H1 (cell line): ENCODE data around the gene CPZ. TPM values are rescaled to one million over a fixed set of nuclear protein-coding genes. Genes with fewer than 3 reads are reported as not detected.

Experiments
- CTCF ChIA-PET: fragments of 300-600 bp; sonication (Branson Sonifier 250); formaldehyde crosslinking; loops from one replicate; lab custom pipeline; 2021; ENCODE audit not compliant: partially characterized antibody; lab: Charles Lee
- POLR2A ChIA-PET: fragments of 300-600 bp; sonication (Branson Sonifier 250); formaldehyde crosslinking; loops from one replicate; lab custom pipeline; 2021; ENCODE audit warnings: inconsistent platforms; ENCODE audit not compliant: partially characterized antibody; lab: Charles Lee
- DNase-seq, 2 experiments: peaks; one replicate each; pipeline versions ENCODE4 v3.0.0 to v3.0.0-alpha.2; 2010 to 2022; ENCODE audit warnings: low spot score in 2 of 2, low read depth in 1 of 2, mixed read lengths in 1 of 2
- FAIRE-seq: peaks from 2 replicates; lab custom pipeline; 2011; peaks lifted over from hg19 to GRCh38; lab: Jason Lieb, UNC
- H2AFZ ChIP-seq: 2 replicates; pipeline ENCODE4 v1.8.1; 2012; ENCODE audit warnings: low read length, inconsistent platforms
- H2AK5ac ChIP-seq: 2 replicates; pipeline ENCODE4 v1.6.1; 2013; ENCODE audit warnings: low read depth, low read length
- H2BK120ac ChIP-seq: replicated peaks from 2 replicates; pipeline ENCODE3; 2013; ENCODE audit warnings: low read depth, low read length, inconsistent platforms
- H2BK12ac ChIP-seq: 2 replicates; pipeline ENCODE4 v1.6.1; 2013; ENCODE audit warnings: low read depth, low read length
- H2BK15ac ChIP-seq: 2 replicates; pipeline ENCODE4 v1.6.1; 2013; ENCODE audit warnings: low read length
- H2BK20ac ChIP-seq: 2 replicates; pipeline ENCODE4 v1.6.1; 2013; ENCODE audit warnings: low read length
- H2BK5ac ChIP-seq: 2 replicates; pipeline ENCODE4 v1.6.1; 2013; ENCODE audit warnings: low read depth, low read length
- H3K14ac ChIP-seq: 2 replicates; pipeline ENCODE4 v1.6.1; 2013; ENCODE audit warnings: inconsistent platforms; ENCODE audit not compliant: insufficient read length
- H3K18ac ChIP-seq: 2 replicates; pipeline ENCODE4 v1.6.1; 2013; ENCODE audit warnings: low read length; ENCODE audit errors: extremely low read depth
- H3K23ac ChIP-seq: 2 replicates; pipeline ENCODE4 v1.6.1; 2013; ENCODE audit warnings: inconsistent platforms; ENCODE audit not compliant: insufficient read length
- H3K23me2 ChIP-seq: 2 replicates; pipeline ENCODE4 v1.6.1; 2013; ENCODE audit warnings: low read depth, low read length
- H3K27ac ChIP-seq: 2 replicates; pipeline ENCODE4 v1.6.1; 2011; ENCODE audit warnings: low read depth, low read length, inconsistent platforms
- H3K27me3 ChIP-seq, 4 experiments: replicated peaks in 1 of 4; 1 replicate in 1 of 4; 2 replicates in 3 of 4; pipeline versions ENCODE4 v1.6.1 to v1.8.1; 2011 to 2013; ENCODE audit warnings: low read length in 3 of 4, mild to moderate bottlenecking in 3 of 4, inconsistent platforms in 2 of 4, mixed read lengths in 2 of 4, moderate library complexity in 1 of 4; ENCODE audit not compliant: control insufficient read depth in 3 of 4, insufficient read depth in 3 of 4; ENCODE audit errors: extremely low read depth in 1 of 4
- H3K36me3 ChIP-seq, 4 experiments: 2 replicates each; pipeline versions ENCODE4 v1.6.1 to v1.8.1; 2011 to 2013; ENCODE audit warnings: mild to moderate bottlenecking in 4 of 4, low read length in 3 of 4, moderate library complexity in 2 of 4, control low read depth in 1 of 4, inconsistent platforms in 1 of 4; ENCODE audit not compliant: insufficient read depth in 4 of 4, control insufficient read depth in 2 of 4
- H3K4ac ChIP-seq: replicated peaks from 2 replicates; pipeline ENCODE3; 2013; ENCODE audit warnings: low read length, low read depth, mixed read lengths, inconsistent platforms; ENCODE audit not compliant: insufficient read length
- H3K4me1 ChIP-seq, 4 experiments: replicated peaks in 1 of 4; 1 replicate in 1 of 4; 2 replicates in 3 of 4; pipeline versions ENCODE4 v1.6.1 to v1.8.1; 2011 to 2013; ENCODE audit warnings: low read length in 3 of 4, inconsistent platforms in 2 of 4, mixed read lengths in 1 of 4; ENCODE audit not compliant: insufficient read depth in 4 of 4, control insufficient read depth in 3 of 4
- H3K4me2 ChIP-seq, 2 experiments: 2 replicates each; pipeline versions ENCODE4 v1.6.1 to v1.8.1; 2011 to 2013; ENCODE audit warnings: low read depth in 2 of 2, low read length in 2 of 2, control low read depth in 1 of 2, inconsistent platforms in 1 of 2, mild to moderate bottlenecking in 1 of 2; ENCODE audit not compliant: insufficient read depth in 1 of 2
- H3K4me3 ChIP-seq, 4 experiments: fragments of 200-600, 300-600 bp in 1 of 4; sonication (generic), shearing (Covaris generic), sonication (Bioruptor Twin) in 1 of 4; 2 replicates each; pipeline versions ENCODE4 v1.5.1 to v1.8.1; 2011 to 2016; ENCODE audit warnings: low read length in 4 of 4, low read depth in 3 of 4, control low read depth in 2 of 4, inconsistent platforms in 2 of 4, mild to moderate bottlenecking in 2 of 4, mixed read lengths in 1 of 4, moderate library complexity in 1 of 4; ENCODE audit not compliant: insufficient read depth in 2 of 4; ENCODE audit errors: extremely low read depth in 1 of 4
- H3K56ac ChIP-seq: replicated peaks from 2 replicates; pipeline ENCODE3; 2013; ENCODE audit warnings: low read depth, mild to moderate bottlenecking, mixed read lengths, low read length, inconsistent platforms; ENCODE audit not compliant: insufficient read length
- H3K79me1 ChIP-seq: 2 replicates; pipeline ENCODE4 v1.6.1; 2013; ENCODE audit warnings: low read depth, low read length, control low read depth
- H3K79me2 ChIP-seq, 2 experiments: 2 replicates each; pipeline versions ENCODE4 v1.6.1 to v1.8.1; 2012 to 2013; ENCODE audit warnings: low read length in 2 of 2, mild to moderate bottlenecking in 2 of 2, inconsistent platforms in 1 of 2; ENCODE audit not compliant: insufficient read depth in 2 of 2, control insufficient read depth in 1 of 2
- H3K9ac ChIP-seq, 4 experiments: replicated peaks in 1 of 4; 1 replicate in 1 of 4; 2 replicates in 3 of 4; pipeline versions ENCODE4 v1.6.1 to v1.8.1; 2011 to 2013; ENCODE audit warnings: low read depth in 3 of 4, low read length in 3 of 4, control low read depth in 2 of 4, mild to moderate bottlenecking in 2 of 4, moderate library complexity in 2 of 4, inconsistent platforms in 1 of 4; ENCODE audit errors: extremely low read depth in 1 of 4
- H3K9me3 ChIP-seq, 2 experiments: 2 replicates each; pipeline versions ENCODE4 v1.6.1 to v1.8.1; 2012 to 2013; ENCODE audit warnings: mild to moderate bottlenecking in 2 of 2, moderate library complexity in 2 of 2, control low read depth in 1 of 2, inconsistent platforms in 1 of 2, low read depth in 1 of 2, low read length in 1 of 2, mixed read lengths in 1 of 2; ENCODE audit not compliant: insufficient read depth in 2 of 2
- H4K20me1 ChIP-seq, 2 experiments: replicated peaks in 1 of 2; 2 replicates each; pipeline versions ENCODE3 to v1.8.1; 2011 to 2013; ENCODE audit warnings: inconsistent platforms in 2 of 2, low read length in 2 of 2, mild to moderate bottlenecking in 1 of 2; ENCODE audit not compliant: insufficient read depth in 2 of 2, control insufficient read depth in 1 of 2
- H4K5ac ChIP-seq: 2 replicates; pipeline ENCODE4 v1.6.1; 2013; ENCODE audit warnings: low read length, low read depth, mixed read lengths, inconsistent platforms; ENCODE audit not compliant: insufficient read length
- H4K8ac ChIP-seq: 2 replicates; pipeline ENCODE4 v1.8.0; 2013; ENCODE audit warnings: mild to moderate bottlenecking, moderate library complexity, low read length, inconsistent platforms; ENCODE audit not compliant: insufficient read depth; ENCODE audit errors: extremely low read depth
- H4K91ac ChIP-seq: replicated peaks from 2 replicates; pipeline ENCODE3; 2013; ENCODE audit warnings: low read length, mixed read lengths, inconsistent platforms; ENCODE audit not compliant: insufficient read length
- CBX8 ChIP-seq: fragments of 300-800, 300-1000 bp; sonication (generic); IDR thresholded peaks from 2 replicates; pipeline ENCODE4 v1.7.1; 2016; ENCODE audit warnings: low read depth, low read length, borderline replicate concordance
- WGBS, 2 experiments: shearing (Covaris generic) in 1 of 2; methylation state at CpG; one replicate each; pipeline versions ENCODE4 v1.1.6 to v1.1.7; 2013 to 2015; ENCODE audit warnings: low lambda C conversion rate in 2 of 2, mixed read lengths in 2 of 2, inconsistent platforms in 1 of 2, low coverage in 1 of 2, missing lambda C conversion rate in 1 of 2; ENCODE audit not compliant: insufficient replicate concordance in 2 of 2, insufficient coverage in 1 of 2, insufficient read length in 1 of 2; ENCODE audit errors: extremely low coverage in 1 of 2, missing lambda C conversion rate in 1 of 2; 5-methylcytosine and 5-hydroxymethylcytosine counted together
- polyA plus RNA-seq, 7 experiments: library from polyadenylated mRNA; depleted of rRNA in 3 of 7; stranded (reverse) in 5 of 7; unstranded in 2 of 7; fragments of >200 nt in 5 of 7; fragments of 200-250 nt in 2 of 7; gene quantifications; 1 replicate in 5 of 7; 2 replicates in 1 of 7; 4 replicates in 1 of 7; pipeline versions ENCODE4 v1.2.1 to v1.2.3, GENCODE V29; 2011 to 2013; ENCODE audit warnings: missing spikeins in 2 of 7, mixed read lengths in 2 of 7
- total RNA-seq: library from RNA; stranded (reverse); fragmentation: NEBNext Ultra II Directional; extraction: Animal tissue kit (Norgen Biotek cat#: 25700); gene quantifications from 2 replicates; pipeline ENCODE4 v1.2.1, GENCODE V29; 2021

The CPZ gene
- total and polyA plus RNA-seq, 2 of the 8 experiments (the other 6 are each of a cell fraction or from before 2014, with no cell fraction given), result 28.8 to 40.7 TPM

DNA sequence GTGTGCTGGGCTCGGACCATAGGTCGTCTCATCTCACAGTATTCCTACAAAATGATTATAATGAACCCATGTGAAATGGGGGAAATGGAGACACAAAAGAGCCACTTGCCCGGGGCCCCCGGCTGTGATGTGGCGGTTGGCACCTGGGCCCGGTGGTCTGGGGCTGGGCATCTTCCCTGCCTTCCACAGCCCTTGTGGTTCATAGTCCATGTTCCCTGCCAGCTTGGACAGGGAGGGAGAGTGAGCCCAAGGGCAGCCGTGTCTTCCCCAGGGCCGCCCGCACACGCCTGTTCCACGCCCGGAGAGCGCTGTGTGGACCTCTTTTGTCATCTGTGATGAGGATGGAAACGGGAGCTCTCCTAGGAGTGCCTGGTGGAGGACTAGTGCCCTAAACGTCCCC lies 5.2 kb downstream of the CPZ start:
- H3K9ac ChIP-seq, result no peak overlapping the region
- no peak overlapping the region for H2BK20ac ChIP-seq
- ChIA-PET CTCF (interaction anchor here (0.8 to 3.5 kb wide), 10 partner anchors 10 to 144 kb away, joined by 3 to 34 read pairs (median 4); no protein-coding TSS in a partner anchor), POLR2A (interaction anchor here (1.2 kb wide), 1 partner anchor 9 kb away, joined by 6 read pairs; no protein-coding TSS in a partner anchor)
- 89% methylated on average over 15 of the region's 15 CpGs; no CpG with 5 or more reads in 1 of the 2 experiments for WGBS, 2 experiments
- H3K79me2 ChIP-seq, result peaks cover 0 to 20% of the 10 kb centered on the region in 2 experiments; a peak in 1 of 4 replicates
- H2AFZ ChIP-seq, result no peak overlapping the region
- peaks cover 0 to 7% (median 5%) of the 10 kb centered on the region in 4 experiments; a peak in 4 of 8 replicates for H3K36me3 ChIP-seq
- H3K4me3 ChIP-seq, result no peak overlapping the region
- H4K5ac ChIP-seq, result no peak overlapping the region
- H4K20me1 ChIP-seq, result peaks cover 10 to 26% of the 10 kb centered on the region in 2 experiments
- H2BK12ac ChIP-seq, result no peak overlapping the region
- no peak overlapping the region for H3K23ac ChIP-seq
- H3K4me2 ChIP-seq, result no peak overlapping the region
- no peak overlapping the region for H4K8ac ChIP-seq
- H3K27me3 ChIP-seq, result 0 out of 7 replicates have a peak, but pooled peaks cover 0 to 3% (median 0%) of the 10 kb centered on the region in 4 experiments
- H3K14ac ChIP-seq, result no peak overlapping the region
- no peak for TF ChIP-seq CBX8
- no peak for DNase-seq
- H3K27ac ChIP-seq, result no peak overlapping the region
- H3K18ac ChIP-seq, result no peak overlapping the region
- H3K9me3 ChIP-seq, result no peaks in the 10 kb centered on the region
- H2BK5ac ChIP-seq, result no peak overlapping the region
- H3K23me2 ChIP-seq, result peaks cover 10% of the 10 kb centered on the region; the same call in 1 of the 2 replicates
- H3K4ac ChIP-seq, result no peak overlapping the region
- H4K91ac ChIP-seq, result no peak overlapping the region
- peaks cover 0 to 15% (median 11%) of the 10 kb centered on the region in 4 experiments; a peak in 6 of 7 replicates for H3K4me1 ChIP-seq
- no peak overlapping the region for H2BK120ac ChIP-seq
- no peak for FAIRE-seq
- no peak overlapping the region for H2BK15ac ChIP-seq
- H2AK5ac ChIP-seq, result no peak overlapping the region
- peaks cover 11% of the 10 kb centered on the region for H3K79me1 ChIP-seq
- no peak overlapping the region for H3K56ac ChIP-seq
